Measurements from ENCODE around the gene NEK1. TPM values are rescaled to one million over a fixed set of nuclear protein-coding genes. Genes with fewer than 3 reads are reported as not detected.
"Not testable (repeated sequence)": the region's sequence is repeated elsewhere in the genome, so short reads cannot be mapped to it uniquely, and the experiment has no call there.

Gene NEK1
- total RNA-seq, 1 experiment from 2014 or later = 12.3 TPM

GRCh38 chr4:169458575-169458974 is 153.8 kb downstream of the NEK1 start:
- Mint-ChIP-seq H3K4me1 (no peaks in the 10 kb centered on the region), H3K36me3 (ENCODE audit: insufficient read depth in 1 of 3, low read depth in 3 of 3) (peaks cover 19 to 27% (median 25%) of the 10 kb centered on the region in 3 experiments), H3K4me3 (no peak overlapping the region), H3K27me3 (ENCODE audit: low read depth) (no peaks in the 10 kb centered on the region), H3K27ac (no peak overlapping the region), H3K9me3 (peaks cover 12 to 20% of the 10 kb centered on the region in 2 experiments; a peak in 4 of 5 replicates)
- Histone ChIP-seq H3T11ph (ENCODE audit: low read length) (no peak overlapping the region), H3K9ac (ENCODE audit: extremely low read depth, insufficient read length, low read length) (no peak overlapping the region), H2BK12ac (ENCODE audit: insufficient read length, low read depth, low read length) (no peak overlapping the region), H4K20me1 (ENCODE audit: control insufficient read depth, insufficient read depth, insufficient read length) (no peaks in the 10 kb centered on the region), H2BK15ac (ENCODE audit: low read depth, low read length) (no peak overlapping the region), H3K4ac (ENCODE audit: low read depth, low read length) (no peak overlapping the region), H3K79me2 (ENCODE audit: insufficient read depth, low read length) (no peaks in the 10 kb centered on the region), H4K8ac (replicated peaks; ENCODE audit: insufficient read length, low read depth, low read length) (no peak overlapping the region), H3K14ac (ENCODE audit: insufficient read depth, low read length) (no peak overlapping the region), H2BK120ac (ENCODE audit: low read depth, low read length, poor library complexity, severe bottlenecking) (no peak overlapping the region), H3K23ac (ENCODE audit: insufficient read length, low read depth, low read length) (no peak overlapping the region), H4K5ac (ENCODE audit: insufficient read length, low read depth, low read length) (no peak overlapping the region), H3K56ac (ENCODE audit: insufficient read length, low read depth, low read length) (no peak overlapping the region), H3K4me2 (ENCODE audit: insufficient read depth, insufficient read length, low read length) (no peak overlapping the region), H2AK5ac (ENCODE audit: insufficient read length, low read length) (no peak overlapping the region), H2BK5ac (ENCODE audit: insufficient read length, low read length) (no peak overlapping the region), H3K18ac (ENCODE audit: insufficient read length, low read depth, low read length) (no peak overlapping the region), H2BK20ac (ENCODE audit: low read depth, low read length, poor library complexity, severe bottlenecking) (no peak overlapping the region), H3K79me1 (ENCODE audit: insufficient read depth, low read depth, low read length, poor library complexity, severe bottlenecking) (no peaks in the 10 kb centered on the region), H4K91ac (ENCODE audit: insufficient read length, low read depth, low read length) (no peak overlapping the region), H2AFZ (ENCODE audit: low read length) (no peak overlapping the region), H3K27me3 (ENCODE audit: insufficient read depth, low read length) (no peaks in the 10 kb centered on the region), H3K9me3 (ENCODE audit: control insufficient read depth, low read depth, low read length) (no peaks in the 10 kb centered on the region), H3K23me2 (ENCODE audit: insufficient read length, low read depth, low read length, poor library complexity, severe bottlenecking) (no peaks in the 10 kb centered on the region), H3K4me1 (ENCODE audit: insufficient read depth, low read length) (no peaks in the 10 kb centered on the region), H3K27ac (ENCODE audit: insufficient read length, low read depth, low read length) (no peak overlapping the region)
- TF ChIP-seq CTCF (conservative IDR thresholded peaks at IDR 0.05) = no peak
- DNase-seq = no peak

GRCh38 chr4:169452644-169453043 is 159.7 kb downstream of the NEK1 start:
- H3K27ac Mint-ChIP-seq; H3K4me1 Mint-ChIP-seq; H3K9ac ChIP-seq (ENCODE audit: extremely low read depth, insufficient read length, low read length); H3K9me3 ChIP-seq (ENCODE audit: control insufficient read depth, low read depth, low read length); H3K23ac ChIP-seq (ENCODE audit: insufficient read length, low read depth, low read length); H2BK5ac ChIP-seq (ENCODE audit: insufficient read length, low read length); H3K27ac ChIP-seq (ENCODE audit: insufficient read length, low read depth, low read length); H2BK15ac ChIP-seq (ENCODE audit: low read depth, low read length); H4K20me1 ChIP-seq (ENCODE audit: control insufficient read depth, insufficient read depth, insufficient read length); H3T11ph ChIP-seq (ENCODE audit: low read length); H3K4me3 Mint-ChIP-seq; H3K79me2 ChIP-seq (ENCODE audit: insufficient read depth, low read length); H3K27me3 Mint-ChIP-seq (ENCODE audit: low read depth); H3K4me1 ChIP-seq (ENCODE audit: insufficient read depth, low read length); H2AK5ac ChIP-seq (ENCODE audit: insufficient read length, low read length); H2AFZ ChIP-seq (ENCODE audit: low read length); H3K79me1 ChIP-seq (ENCODE audit: insufficient read depth, low read depth, low read length, poor library complexity, severe bottlenecking); H3K4ac ChIP-seq (ENCODE audit: low read depth, low read length); H2BK12ac ChIP-seq (ENCODE audit: insufficient read length, low read depth, low read length); H3K14ac ChIP-seq (ENCODE audit: insufficient read depth, low read length); H3K4me2 ChIP-seq (ENCODE audit: insufficient read depth, insufficient read length, low read length); H4K5ac ChIP-seq (ENCODE audit: insufficient read length, low read depth, low read length); H4K91ac ChIP-seq (ENCODE audit: insufficient read length, low read depth, low read length); H3K23me2 ChIP-seq (ENCODE audit: insufficient read length, low read depth, low read length, poor library complexity, severe bottlenecking); H4K8ac ChIP-seq (replicated peaks; ENCODE audit: insufficient read length, low read depth, low read length); H2BK20ac ChIP-seq (ENCODE audit: low read depth, low read length, poor library complexity, severe bottlenecking); H3K27me3 ChIP-seq (ENCODE audit: insufficient read depth, low read length); H3K18ac ChIP-seq (ENCODE audit: insufficient read length, low read depth, low read length); H2BK120ac ChIP-seq (ENCODE audit: low read depth, low read length, poor library complexity, severe bottlenecking); DNase-seq; H3K56ac ChIP-seq (ENCODE audit: insufficient read length, low read depth, low read length): not testable (repeated sequence)
- Mint-ChIP-seq H3K36me3 (ENCODE audit: insufficient read depth in 1 of 3, low read depth in 3 of 3) (peaks cover 28 to 39% (median 34%) of the 10 kb centered on the region in 3 experiments), H3K9me3 (peaks cover 24 to 37% of the 10 kb centered on the region in 2 experiments)
- no CpG with 5 or more reads among the region's 1 CpG for WGBS (ENCODE audit: extremely low coverage, insufficient read length, low lambda C conversion rate)

Measured in H9 (cell line).